Measurements from ENCODE around the gene PHF3. TPM values are rescaled to one million over a fixed set of nuclear protein-coding genes. Genes with fewer than 3 reads are reported as not detected.

PHF3 gene
- total and polyA plus RNA-seq, 12 donors, result 4.3 to 46.3 (median 39.6) TPM

- Histone ChIP-seq H3K9me3 (no peaks in the 10 kb centered on the region), H3K36me3 (peaks cover 0 to 12% (median 0%) of the 10 kb centered on the region in 9 donors), H3K4me3 (no peak overlapping the region), H3K4me1 (peaks cover 0 to 55% (median 42%) of the 10 kb centered on the region in 9 donors), H3K27ac (no peak overlapping the region), H3K27me3 (no peaks in the 10 kb centered on the region)
- intact Hi-C loops (cut with DNase I), result loop anchor here in 2 of 10 donors (5.0 kb wide), 1 partner anchor 37 kb away; the partner anchor contains the start of gene PHF3 (in 2 of the 2)
- DNase-seq (no peak), ATAC-seq (no peak)
- WGBS, 2 donors, result 25 to 26% methylated on average over 3 of the region's 3 CpGs
- no peak for TF ChIP-seq CTCF (IDR thresholded peaks at IDR 0.05)
Observed at GRCh38 chr6:63674635-63675034, 39.0 kb downstream of the PHF3 start.

GRCh38 chr6:63675138-63675537 lies 39.5 kb downstream of the PHF3 start:
- Histone ChIP-seq H3K9me3 (no peaks in the 10 kb centered on the region), H3K4me3 (no peak overlapping the region), H3K36me3 (peaks cover 0 to 15% (median 0%) of the 10 kb centered on the region in 9 donors), H3K4me1 (peaks cover 0 to 59% (median 43%) of the 10 kb centered on the region in 9 donors), H3K27ac (no peak overlapping the region), H3K27me3 (no peaks in the 10 kb centered on the region)
- ATAC-seq (no peak), DNase-seq (no peak)
- no peak for TF ChIP-seq CTCF (IDR thresholded peaks at IDR 0.05)
- intact Hi-C loops (cut with DNase I), result loop anchor here in 2 of 10 donors (5.0 kb wide), 1 partner anchor 38 kb away; the partner anchor contains the start of gene PHF3 (in 2 of the 2)
- WGBS, 2 donors, result 78 to 100% methylated on average over 1 of the region's 1 CpG

- Histone ChIP-seq H3K9me3 (no peaks in the 10 kb centered on the region), H3K27me3 (no peaks in the 10 kb centered on the region), H3K36me3 (peaks cover 0 to 23% (median 0%) of the 10 kb centered on the region in 9 donors), H3K4me1 (peaks cover 0 to 63% (median 39%) of the 10 kb centered on the region in 9 donors), H3K27ac (peak overlapping the region in 1 of 10 donors; percentile 0), H3K4me3 (no peak overlapping the region)
- 83% methylated on average over 3 of the region's 3 CpGs for WGBS, 2 donors
- TF ChIP-seq CTCF (IDR thresholded peaks at IDR 0.05), result no peak
- peak in 1 of 8 donors; percentile 50 for ATAC-seq
- no peak for DNase-seq
- intact Hi-C loops (cut with DNase I), result loop anchor here in 2 of 10 donors (5.0 kb wide), 1 partner anchor 39 kb away; the partner anchor contains the start of gene PHF3 (in 2 of the 2)
Observed at GRCh38 chr6:63676412-63677114, 41.0 kb downstream of the PHF3 start.

- DNase-seq (no peak), ATAC-seq (peak in 3 of 8 donors; percentile 16 to 66 (median 24))
- no peak for TF ChIP-seq CTCF (IDR thresholded peaks at IDR 0.05)
- Histone ChIP-seq H3K4me3 (no peak overlapping the region), H3K4me1 (peaks cover 0 to 70% (median 39%) of the 10 kb centered on the region in 9 donors), H3K27ac (peak overlapping the region in 1 of 10 donors; percentile 0), H3K27me3 (no peaks in the 10 kb centered on the region), H3K9me3 (no peaks in the 10 kb centered on the region), H3K36me3 (peaks cover 0 to 28% (median 0%) of the 10 kb centered on the region in 9 donors)
- intact Hi-C loops (cut with DNase I), result loop anchor here in 2 of 10 donors (5.0 kb wide), 1 partner anchor 40 kb away; the partner anchor contains the start of gene PHF3 (in 2 of the 2)
- 57 to 85% methylated on average over 1 of the region's 1 CpG for WGBS, 2 donors
Observed at GRCh38 chr6:63677282-63677681, 41.7 kb downstream of the PHF3 start.
